Gastrocnemius medialis (tissue), 4 donors: ENCODE data around the gene PFDN1. TPM values are rescaled to one million over a fixed set of nuclear protein-coding genes. Genes with fewer than 3 reads are reported as not detected.

Source experiments
- ATAC-seq, 2 donors: fragments of 150-250 bp; one replicate each; pipeline ENCODE4 v1.9.1; 2016
- DNase-seq, 2 donors: peaks; one replicate each; pipeline ENCODE4 v3.0.0-alpha.2; 2019
- H3K27ac ChIP-seq, 4 donors: fragments of 200-600 bp; sonication (generic); 1 replicate in 1 of 4; 2 replicates in 3 of 4; pipeline ENCODE4 v1.5.1; 2016 to 2018; ENCODE audit warnings: mild to moderate bottlenecking in 2 of 4, moderate library complexity in 1 of 4
- H3K27me3 ChIP-seq, 3 donors: fragments of 200-600 bp; sonication (generic) in 2 of 3; 1 replicate in 1 of 3; 2 replicates in 2 of 3; pipeline versions ENCODE4 v1.5.1 to v1.6.0; 2016 to 2019; ENCODE audit warnings: mild to moderate bottlenecking in 1 of 3, moderate library complexity in 1 of 3
- H3K36me3 ChIP-seq, 2 donors: fragments of 200-600 bp; sonication (generic) in 1 of 2; one replicate each; pipeline ENCODE4 v1.5.1; 2017 to 2018
- H3K4me1 ChIP-seq, 2 donors: fragments of 200-600 bp; sonication (generic) in 1 of 2; one replicate each; pipeline ENCODE4 v1.5.1; 2016 to 2017; ENCODE audit warnings: mild to moderate bottlenecking in 2 of 2
- H3K4me3 ChIP-seq, 4 donors: fragments of 200-600 bp; sonication (generic) in 3 of 4; 1 replicate in 1 of 4; 2 replicates in 3 of 4; pipeline ENCODE4 v1.5.1; 2016 to 2019; ENCODE audit warnings: mild to moderate bottlenecking in 2 of 4
- H3K9me3 ChIP-seq, 3 donors: fragments of 200-600 bp; sonication (generic) in 2 of 3; 1 replicate in 1 of 3; 2 replicates in 2 of 3; pipeline ENCODE4 v1.5.1; 2016 to 2019
- CTCF ChIP-seq, 5 experiments: fragments of 450-650 bp in 3 of 5; fragments of 200-600 bp in 2 of 5; sonication (generic) in 2 of 5; IDR thresholded peaks in 4 of 5; conservative IDR thresholded peaks in 1 of 5; 1 replicate in 4 of 5; 2 replicates in 1 of 5; pipeline ENCODE4 v1.5.1; 2016 to 2019; ENCODE audit warnings: antibody characterized with exemption in 5 of 5, mild to moderate bottlenecking in 3 of 5, moderate library complexity in 3 of 5
- POLR2A ChIP-seq, 2 donors: fragments of 450-650 bp; IDR thresholded peaks; one replicate each; pipeline ENCODE4 v1.6.1; 2017; ENCODE audit warnings: antibody characterized with exemption in 2 of 2, mild to moderate bottlenecking in 2 of 2, moderate library complexity in 2 of 2
- in situ Hi-C, 4 donors: fragments of 200-750 bp; cut with MboI; loops; one replicate each; pipeline versions ENCODE4 v1.15.0 to v1.8.0; 2017; ENCODE audit warnings: low sequenced_read_pairs in 4 of 4
- intact Hi-C: fragments of 100-400 bp; cut with DNase I; formaldehyde crosslinking; loops from one replicate; pipeline ENCODE4 v1.15.1; 2023; ENCODE audit warnings: low total_unique reads
- total RNA-seq, 4 donors: library from RNA; depleted of rRNA; stranded (reverse); fragments of >200 nt; gene quantifications; one replicate each; pipeline versions ENCODE4 v1.1.0 to v1.2.3, GENCODE V29; 2016

PFDN1 gene
- total RNA-seq, 4 donors from 2014 or later, result 47.9 to 81.0 (median 77.9) TPM

- intact Hi-C loops, result no loop called here
- in situ Hi-C loops, result loop anchor here in 1 of 4 donors (25.0 kb wide), 1 partner anchor 325 kb away; the partner anchor contains the start of genes APBB3, SLC35A4 and SRA1
- Histone ChIP-seq H3K36me3 (no peaks in the 10 kb centered on the region), H3K4me3 (no peak overlapping the region), H3K9me3 (no peaks in the 10 kb centered on the region), H3K27ac (peak overlapping the region; percentile 20 to 93 (median 92)), H3K4me1 (peaks cover 67 to 87% of the 10 kb centered on the region in 2 donors), H3K27me3 (no peaks in the 10 kb centered on the region)
- TF ChIP-seq POLR2A (IDR thresholded peaks at IDR 0.05) (no peak), CTCF (IDR thresholded peaks at IDR 0.05 in 4 of 5, conservative IDR thresholded peaks at IDR 0.05 in 1 of 5) (no peak)
- DNase-seq (no peak), ATAC-seq (no peak)
Observed at GRCh38 chr5:140236891-140237598, 65.9 kb downstream of the PFDN1 start.

GRCh38 chr5:140235791-140236551 is 66.9 kb downstream of the PFDN1 start:
- Histone ChIP-seq H3K36me3 (no peaks in the 10 kb centered on the region), H3K9me3 (no peaks in the 10 kb centered on the region), H3K4me3 (no peak overlapping the region), H3K27me3 (no peaks in the 10 kb centered on the region), H3K27ac (peak overlapping the region; percentile 53 to 93 (median 92)), H3K4me1 (peaks cover 58 to 77% of the 10 kb centered on the region in 2 donors)
- TF ChIP-seq CTCF (IDR thresholded peaks at IDR 0.05 in 4 of 5, conservative IDR thresholded peaks at IDR 0.05 in 1 of 5) (no peak), POLR2A (IDR thresholded peaks at IDR 0.05) (no peak)
- DNase-seq (peak in 1 of 2 donors; percentile 47), ATAC-seq (peak; percentile 35 to 63)
- in situ Hi-C loops, result loop anchor here in 1 of 4 donors (25.0 kb wide), 1 partner anchor 326 kb away; the partner anchor contains the start of genes APBB3, SLC35A4 and SRA1
- intact Hi-C loops, result no loop called here

- in situ Hi-C loops, result loop anchor here in 1 of 4 donors (25.0 kb wide), 1 partner anchor 328 kb away; the partner anchor contains the start of genes APBB3, SLC35A4 and SRA1
- ATAC-seq (no peak), DNase-seq (no peak)
- Histone ChIP-seq H3K27ac (peak overlapping the region in 3 of 4 donors; percentile 37 to 91 (median 38)), H3K9me3 (no peaks in the 10 kb centered on the region), H3K36me3 (no peaks in the 10 kb centered on the region), H3K4me3 (no peak overlapping the region), H3K4me1 (peaks cover 43 to 65% of the 10 kb centered on the region in 2 donors), H3K27me3 (no peaks in the 10 kb centered on the region)
- no peak for TF ChIP-seq POLR2A (IDR thresholded peaks at IDR 0.05)
- TF ChIP-seq CTCF (IDR thresholded peaks at IDR 0.05 in 4 of 5, conservative IDR thresholded peaks at IDR 0.05 in 1 of 5), result no peak
- intact Hi-C loops, result no loop called here
Observed at GRCh38 chr5:140234377-140234989, 68.4 kb downstream of the PFDN1 start.

GRCh38 chr5:140232731-140233130 is 70.2 kb downstream of the PFDN1 start:
- H3K27me3 ChIP-seq, result no peaks in the 10 kb centered on the region
- H3K4me3 ChIP-seq, result no peak overlapping the region
- TF ChIP-seq CTCF (IDR thresholded peaks at IDR 0.05 in 4 of 5, conservative IDR thresholded peaks at IDR 0.05 in 1 of 5) (no peak), POLR2A (IDR thresholded peaks at IDR 0.05) (no peak)
- no peaks in the 10 kb centered on the region for H3K36me3 ChIP-seq
- ATAC-seq (no peak), DNase-seq (no peak)
- H3K4me1 ChIP-seq, result peaks cover 41 to 62% of the 10 kb centered on the region in 2 donors
- H3K9me3 ChIP-seq, result no peaks in the 10 kb centered on the region
- H3K27ac ChIP-seq, result peak overlapping the region in 3 of 4 donors; percentile 37 to 65 (median 38)
- in situ Hi-C loops, result loop anchor here in 1 of 4 donors (25.0 kb wide), 1 partner anchor 330 kb away; the partner anchor contains the start of genes APBB3, SLC35A4 and SRA1
- intact Hi-C loops, result no loop called here
